Stimulated activated CD4-positive, alpha-beta T cell treated with anti-CD3 and anti-CD28 coated beads, Interleukin-4, amount 100 ng/mL, for 48 hours (primary cell): ENCODE data around the gene PADI4.
A peak's percentile ranks its signal among the peaks of the same experiment; 100 is the strongest.
"Not testable (repeated sequence)": the region's sequence is repeated elsewhere in the genome, so short reads cannot be mapped to it uniquely, and the experiment has no call there.

Experiments
- DNase-seq, 2 donors: peaks; one replicate each; pipeline ENCODE4 v3.0.0-alpha.2; 2020; ENCODE audit warnings: low read depth in 2 of 2

The PADI4 gene

GRCh38 chr1:17314491-17314971 is 6.5 kb downstream of the PADI4 start:
- DNase-seq = no peak

DNA sequence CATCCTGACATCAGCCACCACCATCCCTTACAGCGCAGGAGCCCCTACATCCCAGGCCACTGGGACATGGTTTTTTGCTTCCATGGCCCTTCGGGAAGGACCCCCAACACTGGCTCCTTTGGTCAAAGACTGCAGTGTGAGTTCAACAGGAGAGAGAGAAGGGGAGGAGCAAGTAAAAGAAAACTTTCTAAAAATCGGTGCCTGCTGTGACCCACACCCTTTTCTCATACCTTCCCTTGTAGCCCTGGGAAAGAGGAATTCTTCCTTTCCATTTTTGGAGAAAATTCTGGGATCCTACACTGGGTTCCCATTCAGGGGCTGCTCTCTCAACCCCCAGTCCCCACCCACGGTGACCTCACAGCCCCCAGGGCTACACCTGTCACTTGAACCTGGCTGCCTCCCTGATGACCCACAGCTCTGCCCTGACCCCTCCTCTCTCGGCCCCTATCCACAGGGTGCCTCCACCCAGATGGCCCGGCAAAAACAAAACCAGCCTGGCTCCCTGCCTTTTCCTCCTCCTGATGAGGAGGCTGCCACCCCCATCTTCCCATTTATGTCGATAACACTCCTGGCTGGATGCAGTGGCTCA is 7.6 kb downstream of the PADI4 start:
- DNase-seq = no peak

- DNase-seq = no peak
These were observed 8.7 kb downstream of the PADI4 start for GRCh38 chr1:17316704-17317103.

DNA sequence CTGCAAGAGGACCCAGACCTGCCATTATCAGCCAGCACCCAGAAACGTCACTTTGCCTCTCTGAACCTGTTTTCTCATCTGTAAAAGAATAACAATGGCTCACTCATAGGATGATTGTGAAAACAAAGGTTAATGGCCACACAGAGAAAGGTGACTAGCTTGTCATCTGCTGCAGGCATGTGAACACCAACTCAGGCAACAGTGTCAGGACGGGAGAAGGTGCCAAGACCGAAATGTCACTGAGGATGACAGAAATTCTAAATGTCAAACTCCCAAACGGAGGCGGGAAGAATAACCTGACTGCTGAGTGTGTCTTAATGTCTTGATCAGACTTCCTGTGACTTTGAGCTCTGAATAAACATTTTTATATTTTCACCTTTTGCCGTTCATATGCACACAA is 10.3 kb downstream of the PADI4 start:
- no peak for DNase-seq

DNA sequence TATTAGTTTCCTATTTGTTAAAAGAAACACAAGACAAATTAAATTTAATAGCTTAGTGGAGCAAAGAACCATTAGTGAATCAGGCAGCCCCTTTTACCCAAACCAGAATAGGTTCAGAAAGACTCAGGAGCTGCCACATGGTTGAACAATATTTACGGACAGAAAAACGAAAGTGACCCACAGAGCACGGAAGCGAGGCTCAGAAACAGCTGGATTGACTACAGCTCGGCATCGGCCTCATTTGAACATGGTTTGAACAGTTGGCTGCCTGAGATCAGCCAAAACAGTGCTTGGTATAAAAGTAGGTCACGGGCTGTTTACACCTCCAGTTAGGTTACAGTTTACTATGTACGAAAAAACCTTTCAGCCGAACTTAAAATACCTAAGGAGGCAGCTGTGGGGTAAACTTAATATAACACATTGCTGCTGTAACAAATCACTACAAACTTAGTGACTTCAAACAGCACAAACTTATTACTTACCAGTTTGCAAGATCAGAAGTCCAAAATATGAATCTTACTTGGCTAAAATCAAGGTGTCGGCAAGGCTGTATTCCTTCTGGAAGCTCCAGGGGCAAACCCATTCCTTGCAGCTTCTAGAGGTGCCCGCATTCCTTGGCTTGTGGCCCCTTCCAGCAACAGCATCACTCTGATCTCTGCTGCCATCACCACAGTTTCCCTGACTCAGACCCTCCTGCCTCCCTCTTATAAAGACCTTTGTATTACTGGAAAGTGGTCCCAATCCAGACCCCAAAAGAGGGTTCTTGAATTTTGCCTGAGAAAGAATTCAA is 11.8 kb downstream of the PADI4 start:
- no peak for DNase-seq

GRCh38 chr1:17321857-17322390 is 13.9 kb downstream of the PADI4 start:
- DNase-seq = not testable (repeated sequence)

- DNase-seq = no peak
These were observed 20.9 kb downstream of the PADI4 start for GRCh38 chr1:17328855-17329254.

DNA sequence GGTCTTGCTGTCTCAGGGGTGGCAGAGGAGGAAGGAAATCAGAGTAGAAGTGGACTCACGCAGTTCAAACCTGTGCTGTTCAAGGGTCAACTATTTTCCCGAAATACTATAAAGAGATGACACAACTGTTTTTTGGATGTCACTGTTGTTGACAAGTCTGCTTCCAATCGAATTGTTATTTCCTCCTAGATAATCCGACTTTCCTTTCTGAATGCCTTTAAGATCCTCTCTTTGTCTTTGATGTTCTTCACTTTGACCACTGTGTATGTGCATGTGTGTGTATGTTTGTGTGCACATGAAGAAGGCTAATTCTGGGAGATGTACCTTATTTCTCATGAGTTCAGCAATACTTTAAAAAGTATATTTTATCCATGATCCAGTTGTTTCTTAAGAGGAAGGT is 21.6 kb downstream of the PADI4 start:
- DNase-seq = no peak

DNA sequence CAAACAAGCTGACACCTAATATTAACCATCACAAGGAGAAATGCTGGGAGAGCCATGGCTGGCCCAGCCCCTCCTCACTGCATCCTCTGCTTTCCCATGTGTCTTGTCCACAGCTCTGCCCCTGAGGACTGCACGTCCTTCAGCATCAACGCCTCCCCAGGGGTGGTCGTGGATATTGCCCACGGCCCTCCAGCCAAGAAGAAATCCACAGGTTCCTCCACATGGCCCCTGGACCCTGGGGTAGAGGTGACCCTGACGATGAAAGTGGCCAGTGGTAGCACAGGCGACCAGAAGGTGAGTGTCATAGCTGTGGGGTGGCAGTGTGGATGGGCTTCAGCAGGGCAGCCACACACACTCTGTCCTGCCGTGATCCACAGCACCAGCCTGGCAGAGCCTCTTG is 22.9 kb downstream of the PADI4 start:
- no peak for DNase-seq

DNA sequence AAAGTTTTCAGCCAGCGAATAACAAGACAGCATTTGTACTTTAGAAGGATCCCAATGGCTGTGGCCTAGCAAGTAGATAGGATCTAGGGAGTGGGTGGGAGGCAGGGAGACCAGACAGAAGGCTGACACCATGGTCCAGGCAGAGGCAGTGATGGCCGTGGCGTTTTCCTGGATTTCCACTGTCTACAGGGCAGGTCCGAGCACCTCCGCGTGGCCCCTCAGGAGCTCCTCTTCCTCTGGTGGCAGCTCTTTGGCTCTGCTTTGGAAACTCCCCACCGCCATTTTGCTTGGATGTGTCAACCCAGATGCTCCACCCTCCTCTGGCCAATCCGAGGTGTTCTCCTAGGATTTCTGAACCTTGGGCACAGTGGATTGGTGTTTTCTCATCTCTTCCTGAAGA is 25.1 kb downstream of the PADI4 start:
- no peak for DNase-seq

- peak; percentile 57 to 77 for DNase-seq
These were observed 28.1 kb downstream of the PADI4 start for GRCh38 chr1:17335821-17336710.

DNA sequence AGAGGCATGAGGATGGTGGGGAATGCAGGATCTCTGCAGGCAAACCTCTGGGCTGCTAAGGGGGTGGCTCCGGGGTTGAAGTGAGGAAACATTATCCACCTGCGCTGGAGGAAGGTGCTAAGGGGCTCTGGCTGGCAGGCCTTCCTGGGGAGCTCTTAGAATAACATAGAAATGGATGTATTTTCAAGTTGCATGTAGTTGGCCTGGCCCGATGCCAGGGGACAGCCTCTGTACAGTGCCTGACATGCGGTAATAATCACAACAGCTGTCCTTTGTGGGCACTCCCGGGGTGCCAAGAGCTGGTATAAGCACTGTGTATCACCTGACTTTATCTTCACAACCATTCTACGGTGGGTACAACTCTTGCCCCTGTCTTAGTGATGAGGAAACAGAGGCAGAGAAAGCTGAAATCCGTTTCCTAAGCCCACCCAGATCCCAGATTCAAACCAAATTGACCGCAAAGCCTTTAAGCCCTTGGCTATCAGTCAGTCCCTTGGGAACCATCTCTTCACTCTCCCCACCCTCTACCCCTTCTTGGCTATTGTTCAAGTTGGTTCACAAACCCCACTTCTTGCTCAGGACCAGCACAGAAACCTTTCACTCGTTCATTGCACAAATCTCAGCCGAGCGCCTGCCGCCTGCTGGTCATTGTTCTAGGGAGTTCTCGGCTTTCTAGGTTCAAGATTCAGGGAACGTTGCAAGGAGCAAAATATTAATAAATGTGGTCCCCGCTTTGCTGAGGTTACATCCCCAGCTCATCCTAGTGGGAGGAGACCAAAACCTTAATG is 30.9 kb downstream of the PADI4 start:
- DNase-seq = no peak

- DNase-seq = no peak
These were observed 31.5 kb downstream of the PADI4 start for GRCh38 chr1:17339521-17339920.

GRCh38 chr1:17340358-17340757 is 32.4 kb downstream of the PADI4 start:
- DNase-seq = no peak

DNA sequence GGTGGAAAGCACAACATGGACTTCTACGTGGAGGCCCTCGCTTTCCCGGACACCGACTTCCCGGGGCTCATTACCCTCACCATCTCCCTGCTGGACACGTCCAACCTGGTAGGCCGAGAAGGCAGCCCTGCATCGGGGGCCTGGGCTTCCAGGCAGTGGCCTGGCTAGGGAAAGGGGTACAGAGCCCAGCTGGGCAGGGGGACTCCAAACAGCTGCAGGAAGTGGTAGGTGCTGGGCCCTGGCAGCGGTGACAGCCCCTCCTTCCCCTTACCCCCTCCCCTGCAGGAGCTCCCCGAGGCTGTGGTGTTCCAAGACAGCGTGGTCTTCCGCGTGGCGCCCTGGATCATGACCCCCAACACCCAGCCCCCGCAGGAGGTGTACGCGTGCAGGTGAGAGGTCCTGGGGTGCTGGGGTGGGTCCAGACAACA is 34.0 kb downstream of the PADI4 start:
- no peak for DNase-seq

DNA sequence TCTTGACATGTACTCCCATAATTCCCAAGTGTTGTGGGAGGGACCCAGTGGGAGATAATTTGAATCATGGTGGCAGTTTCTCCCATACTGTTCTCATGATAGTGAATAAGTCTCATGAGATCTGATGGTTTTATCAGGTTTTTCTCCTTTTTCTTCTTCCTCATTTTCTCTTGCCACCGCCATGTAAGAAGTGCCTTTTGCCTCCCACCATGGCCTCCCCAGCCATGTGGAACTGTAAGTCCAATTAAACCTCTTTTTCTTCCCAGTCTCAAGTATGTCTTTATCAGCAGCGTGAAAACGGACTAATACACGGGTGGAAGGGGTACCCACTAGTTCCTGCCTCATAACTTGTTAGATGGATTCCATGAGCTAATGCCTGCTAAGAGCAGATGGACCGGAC is 37.5 kb downstream of the PADI4 start:
- DNase-seq = not testable (repeated sequence)

DNA sequence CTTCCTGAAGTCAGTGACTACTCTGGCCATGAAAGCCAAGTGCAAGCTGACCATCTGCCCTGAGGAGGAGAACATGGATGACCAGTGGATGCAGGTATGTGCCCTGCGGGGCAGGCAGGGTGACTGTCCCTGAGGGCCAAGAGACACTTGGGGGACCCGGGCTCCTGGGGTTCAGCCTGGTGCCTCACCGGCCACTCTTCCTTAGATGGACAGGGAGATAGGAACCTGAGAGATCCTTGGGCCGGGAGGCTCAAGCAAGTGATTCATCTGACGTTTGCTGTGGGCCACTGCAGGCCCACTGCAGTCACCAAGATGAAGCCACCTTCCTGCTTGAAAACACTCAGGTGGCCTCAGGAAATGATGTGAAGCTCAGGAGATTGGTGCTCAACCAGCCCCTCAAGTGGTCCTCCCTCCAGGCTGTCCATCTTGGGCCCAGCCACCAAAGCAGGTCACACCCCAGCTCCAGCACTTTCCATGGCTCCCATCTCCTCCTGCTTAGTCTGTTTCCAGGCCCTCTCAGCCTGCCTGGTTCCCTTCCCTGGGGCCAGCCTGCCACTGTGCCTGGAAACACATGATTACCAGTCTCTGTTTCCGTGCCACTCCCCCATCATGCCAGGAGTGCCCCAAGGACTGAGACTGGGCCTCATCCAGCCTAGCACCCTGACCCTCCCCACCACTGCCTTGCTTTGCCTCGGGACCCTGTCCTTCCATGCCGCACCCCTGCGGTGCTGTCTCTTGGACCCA is 38.2 kb downstream of the PADI4 start:
- no peak for DNase-seq

DNA sequence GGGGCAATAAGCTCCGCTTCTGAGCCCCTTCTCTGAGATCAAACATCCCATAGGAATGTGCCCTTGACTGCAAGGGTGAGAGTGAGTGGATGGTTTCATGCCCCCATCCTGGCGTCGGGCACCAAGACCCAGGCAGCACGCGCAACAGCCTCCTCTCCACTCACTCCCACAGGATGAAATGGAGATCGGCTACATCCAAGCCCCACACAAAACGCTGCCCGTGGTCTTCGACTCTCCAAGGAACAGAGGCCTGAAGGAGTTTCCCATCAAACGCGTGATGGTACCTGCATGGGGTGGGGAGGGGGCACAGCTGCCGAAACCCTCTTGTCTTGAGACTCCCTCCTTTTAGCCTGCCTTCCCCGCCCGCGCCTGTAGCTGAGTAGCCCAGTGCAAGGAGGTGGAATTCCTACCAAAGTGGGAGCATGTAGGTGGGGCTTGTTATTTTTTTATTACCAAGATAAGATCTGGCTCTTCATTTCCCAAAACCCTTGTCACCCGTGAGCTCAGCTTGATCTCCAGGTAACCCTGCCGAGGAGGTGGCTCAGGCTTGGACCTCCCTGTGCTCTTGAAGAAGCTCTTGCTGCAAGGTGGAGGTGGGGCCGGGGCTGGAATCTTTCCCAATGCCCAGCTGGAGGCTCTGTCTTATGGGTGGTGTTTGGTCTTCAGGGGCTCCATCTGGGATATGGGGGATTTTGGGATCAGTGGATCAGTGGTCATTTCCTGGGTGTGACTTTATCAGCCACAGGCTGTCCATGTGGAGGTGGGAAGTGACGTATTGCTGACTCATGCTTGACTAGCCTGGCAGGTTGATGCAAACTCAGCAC is 40.0 kb downstream of the PADI4 start:
- no peak for DNase-seq

- no peak for DNase-seq
These were observed 40.7 kb downstream of the PADI4 start for GRCh38 chr1:17348593-17349234.
